WTC11 (cell line): ENCODE data around the gene MAGI2. TPM values are rescaled to one million over a fixed set of nuclear protein-coding genes. Genes with fewer than 3 reads are reported as not detected.

Experiments
- ATAC-seq: fragments of 200-7000 bp; cut with Tn5 transposase; 2 replicates; pipeline ENCODE4 v1.10.0; 2021; ENCODE audit warnings: mild to moderate bottlenecking, moderate library complexity
- CTCF ChIA-PET: fragments of 300-600 bp; sonication (Branson Sonifier 250); formaldehyde crosslinking; loops from one replicate; lab custom pipeline; 2021; ENCODE audit warnings: antibody characterized with exemption; lab: Charles Lee
- POLR2A ChIA-PET: fragments of 350-600 bp; sonication (Branson Sonifier 250); formaldehyde crosslinking; loops from one replicate; lab custom pipeline; 2021; ENCODE audit warnings: antibody characterized with exemption; lab: Charles Lee
- DNase-seq: peaks from one replicate; pipeline ENCODE4 v3.0.0; 2021; ENCODE audit warnings: low spot score
- H3K27ac Mint-ChIP-seq: 2 replicates; pipeline ENCODE4 v1.8.0; 2021; ENCODE audit warnings: mixed read lengths
- H3K27me3 Mint-ChIP-seq: 2 replicates; pipeline ENCODE4 v1.8.0; 2021; ENCODE audit warnings: low read depth, mild to moderate bottlenecking, moderate library complexity, mixed read lengths
- H3K36me3 Mint-ChIP-seq: 2 replicates; pipeline ENCODE4 v1.8.0; 2021; ENCODE audit warnings: mixed read lengths
- H3K4me1 Mint-ChIP-seq: 2 replicates; pipeline ENCODE4 v1.8.0; 2022; ENCODE audit warnings: mixed read lengths
- H3K4me3 Mint-ChIP-seq: 2 replicates; pipeline ENCODE4 v1.8.0; 2021; ENCODE audit warnings: mild to moderate bottlenecking, moderate library complexity, mixed read lengths
- H3K9me3 Mint-ChIP-seq: 2 replicates; pipeline ENCODE4 v1.8.0; 2021; ENCODE audit warnings: mixed read lengths
- CTCF ChIP-seq: fragments of 200-600 bp; IDR thresholded peaks from 2 replicates; pipeline ENCODE4 v1.8.0; 2022; ENCODE audit warnings: antibody characterized with exemption
- GTF2I ChIP-seq: fragments of 250-450 bp; sonication (Bioruptor Pico); conservative IDR thresholded peaks from 2 replicates; pipeline ENCODE4 v1.4.0; 2021; ENCODE audit warnings: mild to moderate bottlenecking
- JAZF1 ChIP-seq: fragments of 250-450 bp; sonication (Bioruptor Pico); IDR thresholded peaks from 2 replicates; pipeline ENCODE4 v1.9.0; 2021; ENCODE audit warnings: moderate library complexity, mild to moderate bottlenecking, inconsistent platforms
- JUN ChIP-seq: sonication (generic); formaldehyde crosslinking; IDR thresholded peaks from 2 replicates; pipeline ENCODE4 v1.8.0; 2023; ENCODE audit warnings: mild to moderate bottlenecking, missing genetic modification reagents
- ZBTB43 ChIP-seq: sonication (generic); formaldehyde crosslinking; IDR thresholded peaks from 2 replicates; pipeline ENCODE4 v1.8.1; 2023; ENCODE audit warnings: mild to moderate bottlenecking, missing genetic modification reagents
- ZNF121 ChIP-seq: sonication (generic); formaldehyde crosslinking; IDR thresholded peaks from 2 replicates; pipeline ENCODE4 v1.8.0; 2023; ENCODE audit warnings: missing genetic modification reagents
- ZNF317 ChIP-seq: sonication (generic); formaldehyde crosslinking; IDR thresholded peaks from 2 replicates; pipeline ENCODE4 v1.8.1; 2023; ENCODE audit warnings: low read depth, mild to moderate bottlenecking, moderate library complexity, missing genetic modification reagents, borderline replicate concordance
- ZNF425 ChIP-seq: fragments of 250-450 bp; sonication (Bioruptor Pico); conservative IDR thresholded peaks from 2 replicates; pipeline ENCODE4 v1.9.0; 2021; ENCODE audit warnings: mild to moderate bottlenecking
- ZNF671 ChIP-seq: fragments of 250-450 bp; sonication (Bioruptor Pico); IDR thresholded peaks from 2 replicates; pipeline ENCODE4 v1.8.0; 2021; ENCODE audit warnings: mild to moderate bottlenecking
- total RNA-seq: library from RNA; stranded (reverse); gene quantifications from 3 replicates; pipeline ENCODE4 v1.2.3, GENCODE V29; 2021
- TF ChIP-seq, protein P1 (sequence below): fragments of 250-450 bp; sonication (Bioruptor Pico); IDR thresholded peaks from 2 replicates; pipeline ENCODE4 v1.9.0; 2021; ENCODE audit warnings: mild to moderate bottlenecking
- TF ChIP-seq, protein P2 (sequence below): sonication (generic); formaldehyde crosslinking; IDR thresholded peaks from 2 replicates; pipeline ENCODE4 v1.8.1; 2022; ENCODE audit warnings: low read depth, missing genetic modification reagents, borderline replicate concordance

Gene MAGI2
- total RNA-seq, 1 experiment from 2014 or later, result 26.6 TPM

DNA sequence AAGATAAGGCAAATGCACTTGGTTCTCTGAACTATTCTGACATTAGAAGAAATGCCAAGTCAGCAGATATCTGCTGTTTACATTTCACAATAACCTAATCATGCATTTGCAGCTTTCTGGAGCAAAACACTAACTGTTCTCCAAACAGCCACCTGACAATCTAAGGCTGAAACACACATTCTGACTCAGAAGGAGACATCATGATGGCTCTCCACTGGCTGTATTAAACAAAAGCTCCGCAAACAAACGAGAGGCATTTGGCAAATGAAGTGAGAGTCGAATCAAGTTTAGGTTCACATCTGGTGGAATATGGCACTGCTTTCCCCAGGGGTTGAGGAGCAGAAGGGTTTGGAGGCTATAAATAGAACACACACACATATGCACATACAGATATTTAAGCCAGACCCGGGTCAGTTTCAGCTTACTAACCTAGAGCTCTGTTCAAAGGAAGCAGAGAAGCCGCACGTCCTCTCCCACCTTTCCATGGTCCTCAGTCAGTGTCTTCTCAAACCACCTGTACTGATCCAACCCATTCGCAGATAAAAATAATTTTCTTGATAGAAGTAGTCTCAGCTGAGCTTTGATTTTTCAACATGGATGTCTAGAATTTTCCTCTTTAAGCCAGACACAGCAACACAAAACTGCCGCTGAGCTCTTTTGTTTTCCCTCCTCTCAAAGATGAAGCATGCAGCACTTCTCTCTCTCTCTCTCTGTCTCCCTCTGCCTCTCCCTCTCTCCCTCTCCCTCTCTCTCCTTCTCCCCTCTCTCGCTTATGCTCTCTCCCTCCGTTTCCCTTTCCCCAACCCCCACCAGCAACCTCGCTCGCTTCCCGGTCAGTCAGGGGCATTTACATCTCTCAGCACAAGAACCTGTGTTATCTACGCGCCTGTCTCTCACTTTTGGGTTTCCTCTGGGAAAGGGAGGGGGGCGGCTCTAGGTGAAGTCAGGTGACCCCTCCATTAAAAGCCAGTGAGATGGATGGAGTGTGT is 682.8 kb downstream of the MAGI2 start (continued):
- TF ChIP-seq CTCF (no peak), ZBTB43 (CRISPR knock-in tag) (no peak), ZNF317 (CRISPR knock-in tag) (no peak), ZNF425 (CRISPR knock-in tag) (no peak), GTF2I (CRISPR knock-in tag) (no peak), ZNF121 (CRISPR knock-in tag) (no peak)
- TF ChIP-seq, all 79 proteins: peak for 9

DNA sequence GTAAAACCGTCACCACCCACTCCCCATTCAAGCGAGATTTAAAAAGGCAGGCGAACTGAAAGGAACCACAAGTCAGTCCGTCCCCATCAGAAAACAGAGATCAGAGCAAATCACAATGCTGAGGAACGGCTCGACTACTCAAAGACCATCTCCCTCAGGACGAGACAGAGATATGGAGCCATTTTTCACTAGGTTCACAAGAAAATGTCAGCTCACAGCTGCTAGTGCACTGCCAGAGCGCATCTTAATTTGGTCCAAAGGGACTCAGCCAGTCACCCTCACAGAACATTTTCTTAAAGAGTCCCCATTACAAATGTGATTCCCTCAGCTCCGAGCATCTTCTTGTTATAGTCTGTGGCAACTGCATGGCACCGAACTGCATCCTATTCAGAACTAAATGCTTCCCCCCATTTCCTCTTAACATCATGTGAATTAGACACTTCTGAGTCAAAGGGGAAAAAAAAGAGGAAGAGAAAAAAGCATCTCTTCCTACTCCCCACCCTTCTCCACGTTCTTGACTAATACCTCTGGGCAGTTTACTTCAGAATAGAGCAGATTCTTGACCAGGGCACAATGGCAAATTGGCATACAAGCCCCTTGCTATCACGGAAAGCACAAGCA is 683.9 kb downstream of the MAGI2 start:
- ATAC-seq (peak; percentile 5), DNase-seq (no peak)
- CTCF ChIA-PET, result interaction anchor here (1.0 to 1.5 kb wide), 2 partner anchors 23 to 259 kb away, joined by 3 to 6 read pairs; no protein-coding TSS in a partner anchor
- Mint-ChIP-seq H3K4me1 (peaks cover 29% of the 10 kb centered on the region), H3K27me3 (no peaks in the 10 kb centered on the region), H3K4me3 (no peak overlapping the region), H3K36me3 (no peaks in the 10 kb centered on the region), H3K9me3 (no peaks in the 10 kb centered on the region), H3K27ac (no peak overlapping the region)
- TF ChIP-seq ZNF671 (CRISPR knock-in tag) (no peak), ZNF425 (CRISPR knock-in tag) (no peak), JAZF1 (no peak), JUN (CRISPR knock-in tag) (no peak)
- TF ChIP-seq, protein P1, sequence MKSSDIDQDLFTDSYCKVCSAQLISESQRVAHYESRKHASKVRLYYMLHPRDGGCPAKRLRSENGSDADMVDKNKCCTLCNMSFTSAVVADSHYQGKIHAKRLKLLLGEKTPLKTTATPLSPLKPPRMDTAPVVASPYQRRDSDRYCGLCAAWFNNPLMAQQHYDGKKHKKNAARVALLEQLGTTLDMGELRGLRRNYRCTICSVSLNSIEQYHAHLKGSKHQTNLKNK (CRISPR knock-in tag), result no peak
- TF ChIP-seq, protein P2, sequence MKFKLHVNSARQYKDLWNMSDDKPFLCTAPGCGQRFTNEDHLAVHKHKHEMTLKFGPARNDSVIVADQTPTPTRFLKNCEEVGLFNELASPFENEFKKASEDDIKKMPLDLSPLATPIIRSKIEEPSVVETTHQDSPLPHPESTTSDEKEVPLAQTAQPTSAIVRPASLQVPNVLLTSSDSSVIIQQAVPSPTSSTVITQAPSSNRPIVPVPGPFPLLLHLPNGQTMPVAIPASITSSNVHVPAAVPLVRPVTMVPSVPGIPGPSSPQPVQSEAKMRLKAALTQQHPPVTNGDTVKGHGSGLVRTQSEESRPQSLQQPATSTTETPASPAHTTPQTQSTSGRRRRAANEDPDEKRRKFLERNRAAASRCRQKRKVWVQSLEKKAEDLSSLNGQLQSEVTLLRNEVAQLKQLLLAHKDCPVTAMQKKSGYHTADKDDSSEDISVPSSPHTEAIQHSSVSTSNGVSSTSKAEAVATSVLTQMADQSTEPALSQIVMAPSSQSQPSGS (CRISPR knock-in tag), result no peak
- POLR2A ChIA-PET, result no interaction called here
